ENCODE results near the gene SLC35F3. TPM values are rescaled to one million over a fixed set of nuclear protein-coding genes. Genes with fewer than 3 reads are reported as not detected.

SLC35F3 gene
- total and polyA plus RNA-seq, 2 donors from 2014 or later, result 0.41 to 0.66 TPM

GRCh38 chr1:234340528-234340927 lies 436.1 kb downstream of the SLC35F3 start:
- FAIRE-seq, result no peak
- Histone ChIP-seq H3K9me3 (ENCODE audit: control insufficient read depth in 2 of 3, insufficient read depth in 1 of 3, low read length in 3 of 3) (peaks cover 2 to 27% (median 7%) of the 10 kb centered on the region in 3 donors), H3K4me3 (ENCODE audit: low read length in 3 of 3) (no peak overlapping the region), H3K4me1 (ENCODE audit: control insufficient read depth in 2 of 3, insufficient read depth in 2 of 3, low read depth in 1 of 3, low read length in 3 of 3) (no peaks in the 10 kb centered on the region), H3K27me3 (ENCODE audit: control insufficient read depth, insufficient read depth, low read length) (no peaks in the 10 kb centered on the region), H3K36me3 (ENCODE audit: control insufficient read depth in 2 of 3, insufficient read depth in 3 of 3, low read length in 3 of 3) (no peaks in the 10 kb centered on the region), H3K9ac (ENCODE audit: low read length in 3 of 3) (no peak overlapping the region), H3K27ac (ENCODE audit: low read depth in 2 of 2, low read length in 2 of 2) (no peak overlapping the region)
- no peak for TF ChIP-seq CTCF (IDR thresholded peaks at IDR 0.05; ENCODE audit: borderline replicate concordance, extremely low read depth, insufficient read depth)
- intact Hi-C loops (cut with DNase I), result no loop called here
- DNase-seq, result no peak

- Histone ChIP-seq H3K27ac (ENCODE audit: low read depth in 2 of 2, low read length in 2 of 2) (no peak overlapping the region), H3K4me1 (ENCODE audit: control insufficient read depth in 2 of 3, insufficient read depth in 2 of 3, low read depth in 1 of 3, low read length in 3 of 3) (no peaks in the 10 kb centered on the region), H3K36me3 (ENCODE audit: control insufficient read depth in 2 of 3, insufficient read depth in 3 of 3, low read length in 3 of 3) (no peaks in the 10 kb centered on the region), H3K9ac (ENCODE audit: low read length in 3 of 3) (no peak overlapping the region), H3K9me3 (ENCODE audit: control insufficient read depth in 2 of 3, insufficient read depth in 1 of 3, low read length in 3 of 3) (peaks cover 2 to 12% (median 4%) of the 10 kb centered on the region in 3 donors), H3K27me3 (ENCODE audit: control insufficient read depth, insufficient read depth, low read length) (no peaks in the 10 kb centered on the region), H3K4me3 (ENCODE audit: low read length in 3 of 3) (no peak overlapping the region)
- DNase-seq (no peak), FAIRE-seq (no peak)
- intact Hi-C loops (cut with DNase I), result no loop called here
- TF ChIP-seq CTCF (IDR thresholded peaks at IDR 0.05; ENCODE audit: borderline replicate concordance, extremely low read depth, insufficient read depth), result no peak
Measured at GRCh38 chr1:234342774-234343173, 438.3 kb downstream of the SLC35F3 start.

- Histone ChIP-seq H3K4me3 (ENCODE audit: low read length in 3 of 3) (no peak overlapping the region), H3K27ac (ENCODE audit: low read depth in 2 of 2, low read length in 2 of 2) (no peak overlapping the region), H3K4me1 (ENCODE audit: control insufficient read depth in 2 of 3, insufficient read depth in 2 of 3, low read depth in 1 of 3, low read length in 3 of 3) (no peaks in the 10 kb centered on the region), H3K36me3 (ENCODE audit: control insufficient read depth in 2 of 3, insufficient read depth in 3 of 3, low read length in 3 of 3) (no peaks in the 10 kb centered on the region), H3K9me3 (ENCODE audit: control insufficient read depth in 2 of 3, insufficient read depth in 1 of 3, low read length in 3 of 3) (peaks cover 0 to 4% (median 2%) of the 10 kb centered on the region in 3 donors), H3K9ac (ENCODE audit: low read length in 3 of 3) (no peak overlapping the region), H3K27me3 (ENCODE audit: control insufficient read depth, insufficient read depth, low read length) (no peaks in the 10 kb centered on the region)
- intact Hi-C loops (cut with DNase I), result no loop called here
- FAIRE-seq, result no peak
- no peak for DNase-seq
- no peak for TF ChIP-seq CTCF (IDR thresholded peaks at IDR 0.05; ENCODE audit: borderline replicate concordance, extremely low read depth, insufficient read depth)
Measured at GRCh38 chr1:234345237-234345636, 440.8 kb downstream of the SLC35F3 start.

GRCh38 chr1:234348964-234349363 lies 444.5 kb downstream of the SLC35F3 start:
- H3K9ac ChIP-seq (ENCODE audit: low read length in 3 of 3), result no peak overlapping the region
- no peaks in the 10 kb centered on the region for H3K4me1 ChIP-seq (ENCODE audit: control insufficient read depth in 2 of 3, insufficient read depth in 2 of 3, low read depth in 1 of 3, low read length in 3 of 3)
- H3K4me3 ChIP-seq (ENCODE audit: low read length in 3 of 3), result no peak overlapping the region
- H3K9me3 ChIP-seq (ENCODE audit: control insufficient read depth in 2 of 3, insufficient read depth in 1 of 3, low read length in 3 of 3), result peaks cover 0 to 2% (median 0%) of the 10 kb centered on the region in 3 donors
- DNase-seq (no peak), FAIRE-seq (no peak)
- H3K27me3 ChIP-seq (ENCODE audit: control insufficient read depth, insufficient read depth, low read length), result no peaks in the 10 kb centered on the region
- no peak for TF ChIP-seq CTCF (IDR thresholded peaks at IDR 0.05; ENCODE audit: borderline replicate concordance, extremely low read depth, insufficient read depth)
- H3K36me3 ChIP-seq (ENCODE audit: control insufficient read depth in 2 of 3, insufficient read depth in 3 of 3, low read length in 3 of 3), result no peaks in the 10 kb centered on the region
- intact Hi-C loops (cut with DNase I), result no loop called here
- no peak overlapping the region for H3K27ac ChIP-seq (ENCODE audit: low read depth in 2 of 2, low read length in 2 of 2)

Measured in kidney (tissue), 14 donors.